GM12875 (cell line): ENCODE measurements around the gene FMO3.

Source experiments
- H3K4me3 ChIP-seq: one replicate; pipeline ENCODE4 v1.5.1; 2011; ENCODE audit warnings: low read depth, low read length, control low read depth
- TF ChIP-seq, protein P1 (sequence below): IDR thresholded peaks from 2 replicates; pipeline ENCODE4 v1.5.1; 2011; ENCODE audit warnings: low read depth, mild to moderate bottlenecking, control low read depth, inconsistent platforms, low read length, moderate library complexity, borderline replicate concordance; ENCODE audit not compliant: insufficient read depth

FMO3 gene

GRCh38 chr1:171090604-171091003 is at the start of gene FMO3:
TSS of gene FMO3 (plus strand) at chr1:171090905. CDS start at chr1:171092659, 1,754 bp downstream.
- H3K4me3 ChIP-seq, result no peak within 1 kb of the TSS
- TF ChIP-seq, protein P1, sequence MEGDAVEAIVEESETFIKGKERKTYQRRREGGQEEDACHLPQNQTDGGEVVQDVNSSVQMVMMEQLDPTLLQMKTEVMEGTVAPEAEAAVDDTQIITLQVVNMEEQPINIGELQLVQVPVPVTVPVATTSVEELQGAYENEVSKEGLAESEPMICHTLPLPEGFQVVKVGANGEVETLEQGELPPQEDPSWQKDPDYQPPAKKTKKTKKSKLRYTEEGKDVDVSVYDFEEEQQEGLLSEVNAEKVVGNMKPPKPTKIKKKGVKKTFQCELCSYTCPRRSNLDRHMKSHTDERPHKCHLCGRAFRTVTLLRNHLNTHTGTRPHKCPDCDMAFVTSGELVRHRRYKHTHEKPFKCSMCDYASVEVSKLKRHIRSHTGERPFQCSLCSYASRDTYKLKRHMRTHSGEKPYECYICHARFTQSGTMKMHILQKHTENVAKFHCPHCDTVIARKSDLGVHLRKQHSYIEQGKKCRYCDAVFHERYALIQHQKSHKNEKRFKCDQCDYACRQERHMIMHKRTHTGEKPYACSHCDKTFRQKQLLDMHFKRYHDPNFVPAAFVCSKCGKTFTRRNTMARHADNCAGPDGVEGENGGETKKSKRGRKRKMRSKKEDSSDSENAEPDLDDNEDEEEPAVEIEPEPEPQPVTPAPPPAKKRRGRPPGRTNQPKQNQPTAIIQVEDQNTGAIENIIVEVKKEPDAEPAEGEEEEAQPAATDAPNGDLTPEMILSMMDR, result no peak

DNA sequence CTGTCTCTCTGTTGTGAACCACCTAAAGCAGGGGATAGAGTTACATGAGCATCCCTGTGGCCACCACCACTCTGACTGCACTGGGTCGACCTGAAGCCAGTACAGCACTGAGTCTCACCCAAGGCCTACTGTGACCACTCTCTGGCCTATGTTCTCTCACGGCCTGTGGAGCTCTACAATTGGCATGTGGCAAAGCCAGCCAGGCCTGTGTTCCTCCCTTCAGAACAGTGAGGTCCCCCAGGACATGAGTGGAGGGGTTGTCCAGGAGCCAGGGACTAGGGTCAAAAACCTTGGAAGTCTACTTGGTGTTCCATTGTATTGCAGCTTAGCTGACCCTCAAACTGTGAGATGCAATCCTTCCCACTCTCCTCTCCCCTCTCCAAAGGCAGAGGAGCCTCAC is 42.7 kb upstream of the FMO3 start:
- TF ChIP-seq, protein P1, result no peak
- H3K4me3 ChIP-seq, result no peak overlapping the region

DNA sequence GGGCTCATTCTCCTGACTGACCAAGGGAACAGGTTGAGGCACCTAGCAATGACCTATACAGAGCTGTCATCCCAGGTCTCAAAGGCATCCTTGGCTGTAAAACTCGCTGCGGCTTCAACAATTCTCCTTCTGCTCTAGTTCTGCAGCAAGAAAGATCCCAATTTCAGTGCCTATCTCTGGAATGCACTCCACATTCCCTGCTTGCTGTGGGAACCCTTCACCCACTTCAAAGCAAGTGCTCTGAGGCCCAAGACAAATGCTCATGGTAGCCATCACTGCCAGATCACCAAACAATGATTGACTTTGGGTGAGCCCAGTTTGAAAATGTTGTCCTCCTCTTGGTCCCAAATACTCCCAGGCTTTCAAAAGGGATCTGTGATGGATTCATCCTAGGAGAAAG is 37.7 kb upstream of the FMO3 start:
- TF ChIP-seq, protein P1, result no peak
- no peak overlapping the region for H3K4me3 ChIP-seq

- no peak overlapping the region for H3K4me3 ChIP-seq
- TF ChIP-seq, protein P1, result no peak
These were observed 34.6 kb upstream of the FMO3 start for GRCh38 chr1:171055966-171056643.

- H3K4me3 ChIP-seq, result no peak overlapping the region
- TF ChIP-seq, protein P1, result no peak
These were observed 29.1 kb upstream of the FMO3 start for GRCh38 chr1:171061425-171062143.

- TF ChIP-seq, protein P1, result no peak
- no peak overlapping the region for H3K4me3 ChIP-seq
These were observed 27.8 kb upstream of the FMO3 start for GRCh38 chr1:171062902-171063301.

DNA sequence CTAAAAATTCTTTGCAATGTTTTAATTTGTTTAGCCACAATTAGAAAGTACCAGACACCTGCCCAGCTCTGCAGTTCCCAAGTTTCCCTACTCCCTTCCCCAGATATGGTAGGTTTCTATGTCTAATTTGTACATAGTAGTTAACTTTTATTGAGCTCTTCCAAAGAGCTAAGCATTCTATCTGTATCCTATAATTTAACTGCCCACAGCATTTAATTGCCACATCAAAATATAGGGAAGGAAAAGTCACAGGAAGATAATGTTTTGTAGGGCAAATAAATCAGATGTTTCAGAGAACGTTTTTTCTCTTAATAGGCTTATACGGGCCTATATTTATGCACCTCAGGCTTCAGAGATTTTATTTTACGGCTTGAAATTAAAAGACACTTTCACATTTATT is 15.7 kb upstream of the FMO3 start:
- no peak overlapping the region for H3K4me3 ChIP-seq
- TF ChIP-seq, protein P1, result no peak
